K562 (cell line): Measurements from ENCODE around the gene CCSER1. TPM values are rescaled to one million over a fixed set of nuclear protein-coding genes. Genes with fewer than 3 reads are reported as not detected.

ENCODE experiments used
- ATAC-seq: fragments of 200-7000 bp; cut with Tn5 transposase; 3 replicates; pipeline ENCODE4 v1.9.1; 2020; ENCODE audit warnings: moderate library complexity
- BruUV-seq: library from RNA; stranded (reverse); fragments of 400-500 nt; replicated peaks from 2 replicates; lab custom pipeline; 2021; lab: Mats Ljungman, UMichigan
- CTCF ChIA-PET: fragments of 300-600 bp; formaldehyde crosslinking; extraction: SDS; loops from one replicate; lab custom pipeline; 2021; ENCODE audit warnings: low intra/inter-chr PET ratio; lab: Yijun Ruan, JAX
- POLR2A ChIA-PET: fragments of 300-600, 350-650 bp; sonication (Branson Sonifier 250); formaldehyde crosslinking; extraction: SDS; loops from one replicate; lab custom pipeline; 2021; ENCODE audit warnings: antibody characterized with exemption, inconsistent platforms; lab: Yijun Ruan, JAX
- DNase-seq, 4 experiments: peaks; one replicate each; pipeline versions ENCODE4 v3.0.0 to v3.0.0-alpha.2; 2011 to 2018; ENCODE audit warnings: low spot score in 3 of 4, mixed read lengths in 3 of 4; ENCODE audit errors: extremely low read depth in 1 of 4
- FAIRE-seq: peaks from 2 replicates; lab custom pipeline; 2011; peaks lifted over from hg19 to GRCh38; lab: Jason Lieb, UNC
- H2AFZ ChIP-seq: 2 replicates; pipeline ENCODE4 v1.6.0; 2011; ENCODE audit warnings: low read depth, low read length, control low read depth, inconsistent platforms
- H3K27ac ChIP-seq: fragments of 200-600 bp; 3 replicates; pipeline ENCODE4 v1.8.0; 2011; ENCODE audit warnings: low read depth, mild to moderate bottlenecking, control low read depth, inconsistent platforms, low read length, moderate library complexity, mixed read lengths; ENCODE audit errors: extremely low read depth
- H3K27me3 ChIP-seq, 2 experiments: fragments of 300-600 bp in 1 of 2; 2 replicates in 1 of 2; 3 replicates in 1 of 2; pipeline versions ENCODE4 v1.6.0 to v1.8.0; 2011; ENCODE audit warnings: inconsistent platforms in 2 of 2, low read length in 2 of 2, mild to moderate bottlenecking in 1 of 2, mixed read lengths in 1 of 2, moderate library complexity in 1 of 2; ENCODE audit not compliant: control insufficient read depth in 2 of 2, insufficient read depth in 2 of 2
- H3K36me3 ChIP-seq: fragments of 300-600 bp; 3 replicates; pipeline ENCODE4 v1.8.0; 2011; ENCODE audit warnings: mild to moderate bottlenecking, low read length, inconsistent platforms; ENCODE audit not compliant: control insufficient read depth, insufficient read depth
- H3K4me1 ChIP-seq, 2 experiments: fragments of 200-600 bp in 1 of 2; replicated peaks in 1 of 2; 2 replicates in 1 of 2; 3 replicates in 1 of 2; pipeline versions ENCODE4 v1.5.1 to v1.8.0; 2011; ENCODE audit warnings: inconsistent platforms in 2 of 2, low read length in 2 of 2, mild to moderate bottlenecking in 1 of 2, mixed read lengths in 1 of 2, moderate library complexity in 1 of 2; ENCODE audit not compliant: control insufficient read depth in 2 of 2, insufficient read depth in 2 of 2
- H3K4me2 ChIP-seq: 2 replicates; pipeline ENCODE4 v1.6.1; 2011; ENCODE audit warnings: low read length, control low read depth, inconsistent platforms, mixed read lengths; ENCODE audit not compliant: insufficient read depth
- H3K4me3 ChIP-seq: fragments of 200-600 bp; sonication (generic), shearing (Covaris generic); 2 replicates; pipeline ENCODE4 v1.5.1; 2016; ENCODE audit warnings: control low read depth, inconsistent platforms
- H3K79me2 ChIP-seq: fragments of 200-600 bp; 3 replicates; pipeline ENCODE4 v1.8.0; 2011; ENCODE audit warnings: low read length, inconsistent platforms; ENCODE audit not compliant: control insufficient read depth, insufficient read depth
- H3K9ac ChIP-seq, 2 experiments: 2 replicates each; pipeline versions ENCODE4 v1.6.0 to v1.6.1; 2011; ENCODE audit warnings: low read depth in 2 of 2, low read length in 2 of 2, control low read depth in 1 of 2, inconsistent platforms in 1 of 2, mild to moderate bottlenecking in 1 of 2, mixed read lengths in 1 of 2; ENCODE audit not compliant: insufficient read depth in 1 of 2
- H3K9me1 ChIP-seq: one replicate; pipeline ENCODE4 v1.6.0; 2011; ENCODE audit warnings: inconsistent platforms, mild to moderate bottlenecking, low read length, moderate library complexity; ENCODE audit not compliant: control insufficient read depth, insufficient read depth
- H3K9me3 ChIP-seq: replicated peaks from 2 replicates; pipeline ENCODE4 v1.5.1; 2011; ENCODE audit warnings: low read depth, low read length, inconsistent platforms; ENCODE audit not compliant: control insufficient read depth, insufficient read depth
- H4K20me1 ChIP-seq: replicated peaks from 2 replicates; pipeline ENCODE4 v1.6.1; 2011; ENCODE audit warnings: low read length, inconsistent platforms, mixed read lengths; ENCODE audit not compliant: control insufficient read depth, insufficient read depth
- ELF1 ChIP-seq: fragments of 200-800 bp; sonication (Bioruptor generic); IDR thresholded peaks from 2 replicates; pipeline ENCODE4 v1.6.1; 2016; ENCODE audit warnings: missing genetic modification characterization, missing compliant biosample characterization
- GATAD2B ChIP-seq: fragments of 450-650 bp; IDR thresholded peaks from 2 replicates; pipeline ENCODE4 v1.6.1; 2017; ENCODE audit warnings: mild to moderate bottlenecking, borderline replicate concordance
- NCOA4 ChIP-seq: fragments of 450-650 bp; IDR thresholded peaks from 2 replicates; pipeline ENCODE4 v1.6.1; 2018; ENCODE audit warnings: mild to moderate bottlenecking; ENCODE audit not compliant: partially characterized antibody
- NCOR1 ChIP-seq: fragments of 450-650 bp; IDR thresholded peaks from 2 replicates; pipeline ENCODE4 v1.6.1; 2016; ENCODE audit warnings: mild to moderate bottlenecking, moderate library complexity
- NFE2L1 ChIP-seq: fragments of 450-650 bp; IDR thresholded peaks from 2 replicates; pipeline ENCODE4 v1.6.1; 2016; ENCODE audit warnings: missing genetic modification characterization, low read depth, mild to moderate bottlenecking, missing compliant biosample characterization, moderate library complexity, borderline replicate concordance
- NR4A1 ChIP-seq, 2 experiments: fragments of 250-450 bp in 1 of 2; fragments of 450-650 bp in 1 of 2; sonication (Bioruptor Pico) in 1 of 2; IDR thresholded peaks; 2 replicates each; pipeline versions ENCODE4 v1.4.0 to v1.6.1; 2016 to 2020; ENCODE audit warnings: mild to moderate bottlenecking in 2 of 2, missing compliant biosample characterization in 1 of 2, missing genetic modification characterization in 1 of 2, moderate library complexity in 1 of 2
- SMARCA5 ChIP-seq: fragments of 450-650 bp; IDR thresholded peaks from 2 replicates; pipeline ENCODE4 v1.6.1; 2016
- TAF1 ChIP-seq: IDR thresholded peaks from 2 replicates; pipeline ENCODE4 v1.6.1; 2011; ENCODE audit warnings: mild to moderate bottlenecking, low read length, moderate library complexity; ENCODE audit not compliant: insufficient read depth, control insufficient read depth, severe bottlenecking; ENCODE audit errors: extremely low read depth
- ZNF212 ChIP-seq: fragments of 450-650 bp; formaldehyde crosslinking; IDR thresholded peaks from 2 replicates; pipeline ENCODE4 v1.4.0; 2020; ENCODE audit warnings: mild to moderate bottlenecking
- ZNF224 ChIP-seq: sonication (generic); formaldehyde crosslinking; IDR thresholded peaks from 2 replicates; pipeline ENCODE4 v1.8.0; 2022; ENCODE audit warnings: mild to moderate bottlenecking, missing genetic modification reagents
- ZNF324 ChIP-seq: fragments of 250-450 bp; sonication (Bioruptor Pico); IDR thresholded peaks from 2 replicates; pipeline ENCODE4 v1.4.0; 2020; ENCODE audit warnings: mild to moderate bottlenecking
- ZNF583 ChIP-seq: fragments of 250-450 bp; sonication (Bioruptor Pico); IDR thresholded peaks from 2 replicates; pipeline ENCODE4 v1.4.0; 2020
- ZNF79 ChIP-seq: fragments of 250-450 bp; sonication (Bioruptor Pico); IDR thresholded peaks from 2 replicates; pipeline ENCODE4 v1.4.0; 2020; ENCODE audit warnings: low read depth, mild to moderate bottlenecking, moderate library complexity
- WGBS: fragments of 100-300 bp; shearing (Covaris generic); methylation state at CpG from one replicate; pipeline ENCODE4 v1.1.6; 2016; ENCODE audit warnings: low coverage, mixed read lengths; ENCODE audit not compliant: insufficient coverage; ENCODE audit errors: missing lambda C conversion rate; 5-methylcytosine and 5-hydroxymethylcytosine counted together
- in situ Hi-C: fragments of 300-500 bp; cut with MboI; formaldehyde crosslinking; loops from 4 replicates; pipeline ENCODE4 v1.15.0; 2018; ENCODE audit warnings: inconsistent platforms, mixed read lengths
- intact Hi-C: fragments of 100-400 bp; cut with micrococcal nuclease; formaldehyde crosslinking; loops from 2 replicates; pipeline ENCODE4 v1.14.2; 2022
- polyA plus RNA-seq, 8 experiments: library from polyadenylated mRNA; depleted of rRNA in 4 of 8; stranded (reverse) in 5 of 8; unstranded in 3 of 8; fragments of >200 nt; fragmentation: Nextera tagmentation in 2 of 8; fragmentation: Illumina TruSeq in 1 of 8; extraction: Ambion mirVana in 2 of 8; extraction: Trizol in 1 of 8; gene quantifications; 2 replicates each; pipeline versions ENCODE4 v1.2.1 to v1.2.3, GENCODE V29; 2011 to 2014; ENCODE audit warnings: inconsistent platforms in 1 of 8, missing spikeins in 1 of 8
- total RNA-seq, 7 experiments: library from RNA; depleted of rRNA in 6 of 7; stranded (reverse); fragments of >200 nt in 6 of 7; fragmentation: Illumina TruSeq in 2 of 7; extraction: Trizol in 2 of 7; gene quantifications; 2 replicates each; pipeline versions ENCODE4 v1.2.1 to v1.2.3, GENCODE V29; 2011 to 2021; ENCODE audit warnings: low replicate concordance in 1 of 7
- TF ChIP-seq, protein P1 (sequence below): fragments of 450-650 bp; formaldehyde crosslinking; IDR thresholded peaks from 2 replicates; pipeline ENCODE4 v1.4.0; 2022; ENCODE audit warnings: missing genetic modification characterization
- TF ChIP-seq, protein P2 (sequence below): fragments of 250-450 bp; sonication (Bioruptor Pico); IDR thresholded peaks from 2 replicates; pipeline ENCODE4 v1.8.0; 2022; ENCODE audit warnings: inconsistent platforms

CCSER1 gene
- total and polyA plus RNA-seq, 9 of the 15 experiments (the other 6 are each of a cell fraction or from before 2014, with no cell fraction given) = not detected

DNA sequence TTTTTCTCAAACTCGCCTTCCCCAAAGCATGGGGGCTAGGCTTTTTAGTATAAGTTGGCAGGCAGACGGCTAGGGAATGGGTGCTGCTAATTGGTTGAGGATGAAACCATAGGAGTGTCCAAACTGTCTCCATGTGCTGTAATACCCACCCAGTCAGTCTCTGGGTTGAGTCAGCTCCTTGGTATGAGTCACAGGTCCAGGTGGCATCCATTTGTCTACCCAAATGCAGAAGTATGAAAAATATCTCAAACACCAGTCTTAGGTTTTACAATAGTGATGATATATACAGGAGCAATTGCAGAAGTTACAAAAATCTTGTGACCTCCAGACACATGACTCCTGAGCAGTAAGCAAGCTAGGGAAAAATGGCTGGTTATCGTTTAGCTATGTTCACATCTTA is 27.4 kb upstream of the CCSER1 start:
- no TSS peak for BruUV-seq
- no peak for DNase-seq
- no peak overlapping the region for H2AFZ ChIP-seq
- ATAC-seq = no peak
- H3K4me3 ChIP-seq = no peak overlapping the region
- H3K4me1 ChIP-seq = no peaks in the 10 kb centered on the region
- no peak overlapping the region for H3K4me2 ChIP-seq
- WGBS = 0% methylated on average over 3 of the region's 3 CpGs
- H3K79me2 ChIP-seq = no peaks in the 10 kb centered on the region
- TF ChIP-seq TAF1 (no peak), ZNF224 (CRISPR knock-in tag) (no peak), NR4A1 (CRISPR knock-in tag; IDR thresholded peaks at IDR 0.05) (no peak), NR4A1 (tag; IDR thresholded peaks at IDR 0.05) (no peak), NCOR1 (no peak)
- CTCF ChIA-PET = no interaction called here
- H4K20me1 ChIP-seq = no peaks in the 10 kb centered on the region
- no peaks in the 10 kb centered on the region for H3K36me3 ChIP-seq
- in situ Hi-C loops = no loop called here
- no peaks in the 10 kb centered on the region for H3K27me3 ChIP-seq
- no peaks in the 10 kb centered on the region; the same call in 1 of the 2 replicates for H3K9me3 ChIP-seq
- POLR2A ChIA-PET = no interaction called here
- no peak overlapping the region for H3K9ac ChIP-seq
- FAIRE-seq = no peak
- H3K9me1 ChIP-seq = no peaks in the 10 kb centered on the region
- no peak overlapping the region for H3K27ac ChIP-seq
- intact Hi-C loops = no loop called here

DNA sequence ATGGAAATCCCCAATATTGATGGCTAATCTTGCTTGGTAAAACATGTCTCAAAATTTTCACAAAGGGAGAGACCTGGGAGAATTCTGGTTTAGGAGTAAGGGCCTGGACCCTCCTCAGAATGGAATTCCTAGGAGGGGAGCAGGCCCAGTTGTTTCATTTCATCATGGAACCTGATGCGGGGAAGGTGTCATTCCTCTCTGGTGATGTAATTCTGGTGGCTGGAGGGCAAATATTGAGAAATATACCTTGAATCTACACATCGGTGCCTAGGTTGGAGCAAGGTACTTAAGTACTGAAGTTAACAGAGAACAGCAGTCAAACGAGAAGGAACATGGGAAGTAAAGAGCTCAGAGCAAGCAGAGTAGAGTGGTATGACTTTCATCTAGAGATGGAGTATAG is 23.2 kb upstream of the CCSER1 start:
- Histone ChIP-seq H3K9ac (no peak overlapping the region), H3K27ac (no peak overlapping the region), H3K4me2 (no peak overlapping the region), H3K36me3 (no peaks in the 10 kb centered on the region), H3K9me3 (no peaks in the 10 kb centered on the region), H4K20me1 (no peaks in the 10 kb centered on the region), H3K4me3 (no peak overlapping the region), H2AFZ (no peak overlapping the region), H3K79me2 (no peaks in the 10 kb centered on the region), H3K27me3 (no peaks in the 10 kb centered on the region), H3K9me1 (no peaks in the 10 kb centered on the region), H3K4me1 (no peaks in the 10 kb centered on the region)
- ChIA-PET CTCF (no interaction called here), POLR2A (no interaction called here)
- WGBS = 4% methylated on average over 3 of the region's 3 CpGs
- intact Hi-C loops (no loop called here), in situ Hi-C loops (no loop called here)
- ATAC-seq = no peak
- no TSS peak for BruUV-seq
- no peak for FAIRE-seq
- no peak for DNase-seq
- TF ChIP-seq, protein P1, sequence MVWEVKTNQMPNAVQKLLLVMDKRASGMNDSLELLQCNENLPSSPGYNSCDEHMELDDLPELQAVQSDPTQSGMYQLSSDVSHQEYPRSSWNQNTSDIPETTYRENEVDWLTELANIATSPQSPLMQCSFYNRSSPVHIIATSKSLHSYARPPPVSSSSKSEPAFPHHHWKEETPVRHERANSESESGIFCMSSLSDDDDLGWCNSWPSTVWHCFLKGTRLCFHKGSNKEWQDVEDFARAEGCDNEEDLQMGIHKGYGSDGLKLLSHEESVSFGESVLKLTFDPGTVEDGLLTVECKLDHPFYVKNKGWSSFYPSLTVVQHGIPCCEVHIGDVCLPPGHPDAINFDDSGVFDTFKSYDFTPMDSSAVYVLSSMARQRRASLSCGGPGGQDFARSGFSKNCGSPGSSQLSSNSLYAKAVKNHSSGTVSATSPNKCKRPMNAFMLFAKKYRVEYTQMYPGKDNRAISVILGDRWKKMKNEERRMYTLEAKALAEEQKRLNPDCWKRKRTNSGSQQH (CRISPR knock-in tag) = no peak
- TF ChIP-seq ZNF324 (CRISPR knock-in tag) (no peak), NCOA4 (no peak), ZNF212 (CRISPR knock-in tag) (no peak), ZNF79 (CRISPR knock-in tag) (no peak), ELF1 (no peak), GATAD2B (no peak), NFE2L1 (tag) (no peak), ZNF583 (CRISPR knock-in tag) (no peak), SMARCA5 (no peak)
- TF ChIP-seq, protein P2, sequence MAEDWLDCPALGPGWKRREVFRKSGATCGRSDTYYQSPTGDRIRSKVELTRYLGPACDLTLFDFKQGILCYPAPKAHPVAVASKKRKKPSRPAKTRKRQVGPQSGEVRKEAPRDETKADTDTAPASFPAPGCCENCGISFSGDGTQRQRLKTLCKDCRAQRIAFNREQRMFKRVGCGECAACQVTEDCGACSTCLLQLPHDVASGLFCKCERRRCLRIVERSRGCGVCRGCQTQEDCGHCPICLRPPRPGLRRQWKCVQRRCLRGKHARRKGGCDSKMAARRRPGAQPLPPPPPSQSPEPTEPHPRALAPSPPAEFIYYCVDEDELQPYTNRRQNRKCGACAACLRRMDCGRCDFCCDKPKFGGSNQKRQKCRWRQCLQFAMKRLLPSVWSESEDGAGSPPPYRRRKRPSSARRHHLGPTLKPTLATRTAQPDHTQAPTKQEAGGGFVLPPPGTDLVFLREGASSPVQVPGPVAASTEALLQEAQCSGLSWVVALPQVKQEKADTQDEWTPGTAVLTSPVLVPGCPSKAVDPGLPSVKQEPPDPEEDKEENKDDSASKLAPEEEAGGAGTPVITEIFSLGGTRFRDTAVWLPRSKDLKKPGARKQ = no peak
